Cardiac muscle cell (in vitro differentiated cells and primary cell): Measurements from ENCODE around the gene PHF5A. TPM values are rescaled to one million over a fixed set of nuclear protein-coding genes. Genes with fewer than 3 reads are reported as not detected.
A peak's percentile ranks its signal among the peaks of the same experiment; 100 is the strongest.

Experiments used
- DNase-seq, 2 donors: peaks; one replicate each; pipeline versions ENCODE4 v3.0.0 to v3.0.0-alpha.2; 2010 to 2017; ENCODE audit warnings: low read depth in 1 of 2, low spot score in 1 of 2
- H3K27ac ChIP-seq: fragments of 200-600 bp; sonication (generic); 2 replicates; pipeline ENCODE4 v1.5.1; 2016
- H3K27me3 ChIP-seq: fragments of 200-600 bp; sonication (generic); 2 replicates; pipeline ENCODE4 v1.6.0; 2016; ENCODE audit warnings: control low read depth
- H3K36me3 ChIP-seq: fragments of 200-600 bp; sonication (generic); 2 replicates; pipeline ENCODE4 v1.5.1; 2016; ENCODE audit warnings: control low read depth
- H3K4me1 ChIP-seq: fragments of 200-600 bp; sonication (generic); 2 replicates; pipeline ENCODE4 v1.8.1; 2017; ENCODE audit warnings: low read depth, mild to moderate bottlenecking, mixed run types
- H3K4me3 ChIP-seq: fragments of 200-600 bp; sonication (generic); 2 replicates; pipeline ENCODE4 v1.5.1; 2016; ENCODE audit warnings: mild to moderate bottlenecking
- H3K9me3 ChIP-seq: fragments of 200-600 bp; sonication (generic); 2 replicates; pipeline ENCODE4 v1.5.1; 2017; ENCODE audit warnings: low read depth, mild to moderate bottlenecking, control low read depth
- polyA plus RNA-seq: library from polyadenylated mRNA; unstranded; fragments of >200 nt; fragmentation: Nextera tagmentation; extraction: Ambion mirVana; gene quantifications from 2 replicates; pipeline ENCODE4 v1.2.1, GENCODE V29; 2016
- total RNA-seq: library from RNA; depleted of rRNA; stranded (reverse); fragments of >200 nt; gene quantifications from 2 replicates; pipeline ENCODE4 v1.2.3, GENCODE V29; 2016
- TF ChIP-seq, protein P1 (sequence below): IDR thresholded peaks from 2 replicates; pipeline ENCODE4 v1.5.1; 2012; ENCODE audit warnings: low read depth, mild to moderate bottlenecking, low read length

The PHF5A gene
- total and polyA plus RNA-seq, 2 experiments from 2014 or later: 26.9 to 32.2 TPM

GRCh38 chr22:41429232-41429950 lies 39.1 kb downstream of the PHF5A start:
- no peaks in the 10 kb centered on the region for H3K9me3 ChIP-seq
- H3K4me3 ChIP-seq: no peak overlapping the region
- H3K4me1 ChIP-seq: peaks cover 4% of the 10 kb centered on the region
- TF ChIP-seq, protein P1, sequence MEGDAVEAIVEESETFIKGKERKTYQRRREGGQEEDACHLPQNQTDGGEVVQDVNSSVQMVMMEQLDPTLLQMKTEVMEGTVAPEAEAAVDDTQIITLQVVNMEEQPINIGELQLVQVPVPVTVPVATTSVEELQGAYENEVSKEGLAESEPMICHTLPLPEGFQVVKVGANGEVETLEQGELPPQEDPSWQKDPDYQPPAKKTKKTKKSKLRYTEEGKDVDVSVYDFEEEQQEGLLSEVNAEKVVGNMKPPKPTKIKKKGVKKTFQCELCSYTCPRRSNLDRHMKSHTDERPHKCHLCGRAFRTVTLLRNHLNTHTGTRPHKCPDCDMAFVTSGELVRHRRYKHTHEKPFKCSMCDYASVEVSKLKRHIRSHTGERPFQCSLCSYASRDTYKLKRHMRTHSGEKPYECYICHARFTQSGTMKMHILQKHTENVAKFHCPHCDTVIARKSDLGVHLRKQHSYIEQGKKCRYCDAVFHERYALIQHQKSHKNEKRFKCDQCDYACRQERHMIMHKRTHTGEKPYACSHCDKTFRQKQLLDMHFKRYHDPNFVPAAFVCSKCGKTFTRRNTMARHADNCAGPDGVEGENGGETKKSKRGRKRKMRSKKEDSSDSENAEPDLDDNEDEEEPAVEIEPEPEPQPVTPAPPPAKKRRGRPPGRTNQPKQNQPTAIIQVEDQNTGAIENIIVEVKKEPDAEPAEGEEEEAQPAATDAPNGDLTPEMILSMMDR: no peak
- no peak overlapping the region for H3K27ac ChIP-seq
- peaks cover 3% of the 10 kb centered on the region for H3K36me3 ChIP-seq
- H3K27me3 ChIP-seq: no peaks in the 10 kb centered on the region
- DNase-seq: no peak

DNA sequence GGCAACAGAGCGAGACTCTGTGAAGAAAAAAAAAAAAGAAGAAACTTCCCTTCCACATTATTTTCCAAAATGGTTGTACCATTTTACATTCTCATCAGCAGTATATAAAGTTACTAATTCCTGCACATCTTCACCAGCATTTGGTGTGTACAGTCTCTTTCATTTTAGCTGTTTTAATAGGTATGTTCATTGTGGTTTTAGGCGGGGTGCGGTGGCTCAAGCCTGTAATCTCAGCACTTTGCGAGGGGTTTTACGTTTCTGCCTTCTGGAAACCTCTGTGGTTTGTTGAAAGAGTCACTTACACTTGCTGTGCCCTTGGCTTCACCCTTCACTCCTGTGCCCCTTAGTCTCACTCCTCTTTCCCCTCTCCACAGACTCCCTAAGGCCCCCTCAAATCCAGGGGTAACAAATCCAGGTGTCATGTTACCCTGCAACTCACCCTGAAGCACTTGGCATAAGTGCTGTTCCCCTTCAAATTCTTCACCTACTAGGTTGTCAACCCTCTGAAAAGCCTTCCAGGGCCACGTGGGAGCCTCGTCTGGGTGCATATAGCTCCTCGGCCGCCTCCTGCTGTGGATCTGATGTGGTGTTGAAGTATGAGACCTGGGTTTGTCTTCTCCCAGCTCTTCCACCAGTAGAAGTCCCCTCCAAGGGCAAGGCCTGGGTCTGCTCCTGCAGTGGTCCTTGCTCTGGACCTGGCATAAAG lies 42.7 kb downstream of the PHF5A start:
- Histone ChIP-seq H3K27me3 (no peaks in the 10 kb centered on the region), H3K9me3 (no peaks in the 10 kb centered on the region), H3K4me1 (peaks cover 4% of the 10 kb centered on the region), H3K27ac (peak overlapping the region; percentile 77), H3K4me3 (no peak overlapping the region), H3K36me3 (peaks cover 3% of the 10 kb centered on the region)
- peak in 1 of 2 donors; percentile 31 for DNase-seq
- TF ChIP-seq, protein P1: no peak

DNA sequence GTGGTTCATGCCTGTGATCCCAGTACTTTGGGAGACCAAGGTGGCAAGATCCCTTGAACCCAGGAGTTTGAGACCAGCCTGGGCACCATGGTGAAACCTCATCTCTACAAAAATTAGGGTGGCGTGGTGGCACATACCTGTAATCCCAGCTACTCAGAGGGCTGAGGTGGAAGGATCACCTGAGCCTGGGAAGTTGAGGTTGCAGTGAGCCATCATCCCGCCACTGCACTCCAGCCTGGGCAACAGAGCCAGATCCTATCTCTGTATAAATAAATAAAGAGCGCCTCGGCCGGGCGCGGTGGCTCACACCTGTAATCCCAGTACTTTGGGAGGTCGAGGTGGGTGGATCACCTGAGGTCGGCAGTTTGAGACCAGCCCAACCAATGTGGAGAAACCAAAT lies 49.8 kb downstream of the PHF5A start:
- no peaks in the 10 kb centered on the region for H3K27me3 ChIP-seq
- TF ChIP-seq, protein P1: no peak
- no peaks in the 10 kb centered on the region for H3K4me1 ChIP-seq
- H3K4me3 ChIP-seq: no peak overlapping the region
- H3K27ac ChIP-seq: no peak overlapping the region
- no peak for DNase-seq
- H3K9me3 ChIP-seq: no peaks in the 10 kb centered on the region
- no peaks in the 10 kb centered on the region for H3K36me3 ChIP-seq

- H3K4me1 ChIP-seq: no peaks in the 10 kb centered on the region
- no peaks in the 10 kb centered on the region for H3K36me3 ChIP-seq
- H3K27me3 ChIP-seq: no peaks in the 10 kb centered on the region
- DNase-seq: peak in 1 of 2 donors; percentile 39
- H3K9me3 ChIP-seq: no peaks in the 10 kb centered on the region
- no peak overlapping the region for H3K4me3 ChIP-seq
- H3K27ac ChIP-seq: no peak overlapping the region
- TF ChIP-seq, protein P1: no peak
Observed at GRCh38 chr22:41417622-41418390, 50.7 kb downstream of the PHF5A start.

GRCh38 chr22:41415554-41415953 lies 52.9 kb downstream of the PHF5A start:
- TF ChIP-seq, protein P1: no peak
- no peaks in the 10 kb centered on the region for H3K9me3 ChIP-seq
- DNase-seq: no peak
- no peak overlapping the region for H3K4me3 ChIP-seq
- H3K27ac ChIP-seq: no peak overlapping the region
- no peaks in the 10 kb centered on the region for H3K27me3 ChIP-seq
- H3K36me3 ChIP-seq: no peaks in the 10 kb centered on the region
- H3K4me1 ChIP-seq: peaks cover 6% of the 10 kb centered on the region
